Measurements from ENCODE around the gene KRTAP9-1. TPM values are rescaled to one million over a fixed set of nuclear protein-coding genes. Genes with fewer than 3 reads are reported as not detected.
"Not testable (repeated sequence)": the region's sequence is repeated elsewhere in the genome, so short reads cannot be mapped to it uniquely, and the experiment has no call there.

Gene KRTAP9-1
- total RNA-seq, 1 experiment from 2014 or later, result not detected

- no peak for DNase-seq (ENCODE audit: low spot score)
- in situ Hi-C loops (cut with HindIII; ENCODE audit: low sequenced_read_pairs), result no loop called here
These were observed 11.9 kb upstream of the KRTAP9-1 start, which contains the start of gene KRTAP4-2 for GRCh38 chr17:41177727-41178271. Gene KRTAP4-2, minus strand, starts transcription at chr17:41178221. Its CDS starts 57 bp downstream, at chr17:41178164.

GRCh38 chr17:41178341-41178740 is 11.3 kb upstream of the KRTAP9-1 start:
- in situ Hi-C loops (cut with HindIII; ENCODE audit: low sequenced_read_pairs), result no loop called here
- no peak for DNase-seq (ENCODE audit: low spot score)

- in situ Hi-C loops (cut with HindIII; ENCODE audit: low sequenced_read_pairs), result no loop called here
- no peak for DNase-seq (ENCODE audit: low spot score)
These were observed 10.7 kb upstream of the KRTAP9-1 start for GRCh38 chr17:41178843-41179616.

DNA sequence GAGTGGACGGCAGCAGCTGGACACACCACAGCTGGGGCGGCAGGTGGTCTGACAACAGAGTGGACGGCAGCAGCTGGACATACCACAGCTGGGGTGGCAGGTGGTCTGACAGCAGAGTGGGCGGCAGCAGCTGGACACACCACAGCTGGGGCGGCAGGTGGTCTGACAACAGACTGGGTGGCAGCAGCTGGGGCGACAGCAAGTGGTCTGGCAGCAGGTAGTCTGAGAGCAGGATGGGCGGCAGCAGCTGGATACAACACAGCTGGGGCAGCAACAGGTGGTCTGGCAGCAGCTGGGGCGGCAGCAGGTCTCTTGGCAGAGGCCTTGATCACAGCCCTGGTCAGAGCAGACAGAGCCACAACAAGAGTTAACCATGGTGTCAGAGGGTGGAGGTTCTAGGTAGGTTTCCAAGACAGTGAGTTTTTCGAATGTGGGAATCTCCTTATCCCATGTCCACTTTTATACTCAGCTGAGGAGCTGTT is 5.2 kb upstream of the KRTAP9-1 start, which contains the start of gene KRTAP4-1:
TSS of gene KRTAP4-1 (minus strand) at position 432 of the 482 bp plus-strand sequence. CDS start at position 375, 57 bp downstream.
- in situ Hi-C loops (cut with HindIII; ENCODE audit: low sequenced_read_pairs), result no loop called here
- no peak for DNase-seq (ENCODE audit: low spot score)

DNA sequence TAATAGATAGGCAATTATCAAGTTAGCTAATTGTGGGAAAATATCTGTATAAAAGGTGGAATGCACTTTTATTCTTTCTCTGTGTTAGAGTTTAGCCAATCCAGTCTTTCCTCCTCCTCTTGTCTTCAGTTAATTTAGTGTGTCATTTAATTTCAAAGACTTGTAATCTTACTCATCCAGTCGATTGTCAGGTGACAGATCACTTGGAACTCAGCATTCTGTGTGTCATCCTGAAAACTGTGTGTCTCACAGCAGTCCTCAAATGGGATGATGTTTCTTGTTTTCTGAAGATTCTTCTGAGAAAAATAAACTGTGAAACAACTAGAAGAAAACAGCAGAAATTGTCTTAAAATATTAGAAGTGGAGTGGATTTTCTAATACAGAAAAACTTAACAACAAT is 4.7 kb upstream of the KRTAP9-1 start:
- DNase-seq (ENCODE audit: low spot score), result no peak
- in situ Hi-C loops (cut with HindIII; ENCODE audit: low sequenced_read_pairs), result no loop called here

GRCh38 chr17:41186872-41187271 is 2.8 kb upstream of the KRTAP9-1 start:
- in situ Hi-C loops (cut with HindIII; ENCODE audit: low sequenced_read_pairs), result no loop called here
- no peak for DNase-seq (ENCODE audit: low spot score)

GRCh38 chr17:41190328-41190727 is 641 bp downstream of the KRTAP9-1 start:
- in situ Hi-C loops (cut with HindIII; ENCODE audit: low sequenced_read_pairs), result no loop called here
- DNase-seq (ENCODE audit: low spot score), result no peak

DNA sequence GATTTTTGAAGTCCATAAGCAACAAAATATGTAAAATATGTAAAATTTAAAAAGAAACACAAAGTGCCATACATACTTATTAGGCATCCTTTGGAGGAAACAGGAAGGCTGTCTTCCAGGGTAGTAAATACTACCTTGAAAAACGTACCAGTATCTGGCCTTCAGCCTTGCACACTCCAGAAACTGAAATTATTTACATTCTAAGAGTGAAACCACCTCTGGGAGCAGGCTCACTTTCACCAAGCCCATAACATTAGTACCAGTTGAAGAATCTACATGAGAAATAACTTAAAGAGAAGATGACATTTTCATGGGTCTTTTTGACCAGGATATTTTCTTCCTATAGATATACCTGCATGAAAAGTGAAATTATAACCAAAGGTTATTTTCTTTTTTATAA is 6.4 kb downstream of the KRTAP9-1 start:
- in situ Hi-C loops (cut with HindIII; ENCODE audit: low sequenced_read_pairs), result no loop called here
- DNase-seq (ENCODE audit: low spot score), result no peak

GRCh38 chr17:41199421-41200078 is 9.9 kb downstream of the KRTAP9-1 start:
- in situ Hi-C loops (cut with HindIII; ENCODE audit: low sequenced_read_pairs), result no loop called here
- DNase-seq (ENCODE audit: low spot score), result no peak

DNA sequence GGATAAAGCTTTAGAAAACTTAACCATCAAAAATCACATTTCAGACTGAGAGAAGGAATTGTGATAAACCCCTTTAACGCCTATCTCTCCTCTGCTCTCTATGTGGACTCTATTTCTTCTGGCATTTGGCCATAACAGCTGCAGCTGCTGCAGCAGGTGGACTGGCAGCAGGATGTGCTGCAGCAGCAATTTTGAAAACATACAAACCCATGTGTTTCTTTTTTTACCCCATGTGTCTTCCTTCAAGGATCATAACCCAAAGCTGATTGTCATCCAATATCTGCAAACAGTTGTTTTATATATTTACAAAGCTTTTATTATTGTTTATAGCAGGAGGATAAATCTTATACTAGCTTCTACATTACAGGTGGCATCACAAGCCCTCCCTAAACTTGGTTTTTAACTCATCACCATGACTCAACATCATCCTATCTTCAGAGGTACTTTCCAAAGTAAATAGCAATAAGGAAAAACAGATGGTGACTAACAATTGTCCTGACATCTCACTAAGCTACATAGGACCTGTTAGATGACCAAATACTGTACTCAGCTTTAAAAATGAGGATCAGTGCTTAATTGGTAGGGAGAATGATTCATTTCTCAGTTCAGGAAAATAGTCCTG is 22.3 kb downstream of the KRTAP9-1 start:
- DNase-seq (ENCODE audit: low spot score), result no peak
- in situ Hi-C loops (cut with HindIII; ENCODE audit: low sequenced_read_pairs), result no loop called here

GRCh38 chr17:41212524-41213169 is 23.0 kb downstream of the KRTAP9-1 start:
- in situ Hi-C loops (cut with HindIII; ENCODE audit: low sequenced_read_pairs), result no loop called here
- DNase-seq (ENCODE audit: low spot score), result no peak

- in situ Hi-C loops (cut with HindIII; ENCODE audit: low sequenced_read_pairs), result no loop called here
- no peak for DNase-seq (ENCODE audit: low spot score)
These were observed 26.0 kb downstream of the KRTAP9-1 start for GRCh38 chr17:41215681-41216080.

GRCh38 chr17:41223821-41224220 is 34.1 kb downstream of the KRTAP9-1 start:
- in situ Hi-C loops (cut with HindIII; ENCODE audit: low sequenced_read_pairs), result no loop called here

DNA sequence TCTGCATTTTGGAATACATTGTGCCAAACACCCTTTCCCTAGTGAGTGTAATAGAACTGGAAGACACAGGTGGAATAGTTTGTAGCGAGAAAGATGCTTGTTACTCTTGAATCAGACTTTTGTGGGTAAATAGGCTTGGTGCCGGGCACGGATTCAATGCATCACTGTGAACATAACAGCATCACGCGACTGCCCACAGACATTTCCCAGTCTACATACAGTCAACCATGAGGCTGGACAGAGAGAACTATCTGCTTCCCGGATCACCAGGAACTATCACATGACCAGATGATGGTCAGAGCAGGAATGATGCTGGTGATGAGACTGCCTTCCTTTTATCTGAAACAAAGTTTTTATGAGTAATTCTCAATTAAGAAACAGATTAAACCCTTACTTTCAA is 36.4 kb downstream of the KRTAP9-1 start:
- no peak for DNase-seq (ENCODE audit: low spot score)
- in situ Hi-C loops (cut with HindIII; ENCODE audit: low sequenced_read_pairs), result no loop called here

More at GRCh38 chr17:41223821-41224220, 34.1 kb downstream of the KRTAP9-1 start:
- DNase-seq (ENCODE audit: low spot score), result no peak

- in situ Hi-C loops (cut with HindIII; ENCODE audit: low sequenced_read_pairs); DNase-seq (ENCODE audit: low spot score): not testable (repeated sequence)
These were observed 37.0 kb downstream of the KRTAP9-1 start, which contains the start of gene KRTAP9-2 for GRCh38 chr17:41226598-41227095. Gene KRTAP9-2, plus strand, starts transcription at chr17:41226648. Its CDS starts 7 bp downstream, at chr17:41226655.

GRCh38 chr17:41230094-41230493 is 40.4 kb downstream of the KRTAP9-1 start:
- DNase-seq (ENCODE audit: low spot score), result no peak
- in situ Hi-C loops (cut with HindIII; ENCODE audit: low sequenced_read_pairs), result no loop called here

DNA sequence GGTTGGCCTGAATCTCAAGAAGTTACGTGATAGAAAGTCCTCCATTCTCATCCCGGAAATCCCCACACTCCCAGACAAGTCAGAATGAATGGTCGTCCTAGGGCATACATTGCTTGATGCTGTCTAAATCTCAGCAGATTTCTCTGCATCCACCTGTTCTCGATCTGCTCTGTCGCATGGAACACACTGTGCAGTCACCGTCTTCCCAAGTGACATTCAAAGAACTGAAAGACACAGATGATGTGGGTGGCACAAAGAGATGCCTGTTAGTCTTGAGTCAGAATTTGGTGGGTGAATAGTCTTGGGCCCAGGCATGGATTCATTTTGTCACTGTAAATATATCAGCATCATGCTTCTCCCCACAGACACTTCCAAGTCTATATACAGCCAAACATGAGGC is 42.0 kb downstream of the KRTAP9-1 start:
- DNase-seq (ENCODE audit: low spot score), result no peak
- in situ Hi-C loops (cut with HindIII; ENCODE audit: low sequenced_read_pairs), result no loop called here

DNA sequence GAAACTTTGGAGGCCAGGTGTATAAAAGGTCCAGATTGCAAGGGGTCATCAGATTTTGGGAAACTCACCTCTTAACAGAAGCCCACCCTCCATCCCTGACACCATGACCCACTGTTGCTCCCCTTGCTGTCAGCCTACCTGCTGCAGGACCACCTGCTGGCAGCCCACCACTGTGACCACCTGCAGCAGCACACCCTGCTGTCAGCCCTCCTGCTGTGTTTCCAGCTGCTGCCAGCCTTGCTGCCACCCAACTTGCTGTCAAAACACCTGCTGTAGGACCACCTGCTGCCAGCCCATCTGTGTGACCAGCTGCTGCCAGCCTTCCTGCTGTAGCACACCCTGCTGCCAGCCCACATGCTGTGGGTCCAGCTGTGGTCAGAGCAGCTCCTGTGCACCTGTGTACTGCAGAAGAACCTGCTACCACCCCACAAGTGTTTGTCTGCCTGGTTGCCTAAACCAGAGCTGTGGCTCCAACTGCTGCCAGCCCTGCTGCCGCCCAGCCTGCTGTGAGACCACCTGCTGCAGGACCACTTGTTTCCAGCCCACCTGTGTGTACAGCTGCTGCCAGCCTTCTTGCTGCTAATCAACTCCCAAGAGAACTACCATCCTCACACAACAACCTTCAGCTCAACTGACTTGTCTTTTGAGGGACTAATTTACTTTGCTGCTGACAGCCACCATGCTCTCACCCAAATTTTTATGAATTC is 42.9 kb downstream of the KRTAP9-1 start, which contains the start of gene KRTAP9-3:
TSS of gene KRTAP9-3 (plus strand) at position 51 of the 707 bp plus-strand sequence. CDS start at position 104, 53 bp downstream.
- in situ Hi-C loops (cut with HindIII; ENCODE audit: low sequenced_read_pairs); DNase-seq (ENCODE audit: low spot score): not testable (repeated sequence)
